Ishikawa (cell line): Measurements from ENCODE around the gene SNX13.

ENCODE experiments used
- CEBPB ChIP-seq: IDR thresholded peaks from 2 replicates; pipeline ENCODE4 v1.6.1; 2012
- CREB1 ChIP-seq: IDR thresholded peaks from 2 replicates; pipeline ENCODE4 v1.6.1; 2012; ENCODE audit warnings: low read depth
- EP300 ChIP-seq: IDR thresholded peaks from 2 replicates; pipeline ENCODE4 v1.6.1; 2012; ENCODE audit warnings: borderline replicate concordance
- FOXM1 ChIP-seq: IDR thresholded peaks from 2 replicates; pipeline ENCODE4 v1.6.1; 2012; ENCODE audit warnings: low read depth, borderline replicate concordance
- MAX ChIP-seq: IDR thresholded peaks from 2 replicates; pipeline ENCODE4 v1.6.1; 2012
- NFIC ChIP-seq: IDR thresholded peaks from 2 replicates; pipeline ENCODE4 v1.6.1; 2012
- RAD21 ChIP-seq: IDR thresholded peaks from 2 replicates; pipeline ENCODE4 v1.6.1; 2012; ENCODE audit warnings: low read depth
- REST ChIP-seq: IDR thresholded peaks from 2 replicates; pipeline ENCODE4 v1.6.1; 2012; ENCODE audit warnings: low read depth, mild to moderate bottlenecking
- TAF1 ChIP-seq: IDR thresholded peaks from 2 replicates; pipeline ENCODE4 v1.6.1; 2012; ENCODE audit warnings: low read depth, mild to moderate bottlenecking
- TCF12 ChIP-seq: IDR thresholded peaks from 2 replicates; pipeline ENCODE4 v1.6.1; 2012; ENCODE audit warnings: low read depth
- USF1 ChIP-seq: IDR thresholded peaks from 2 replicates; pipeline ENCODE4 v1.6.1; 2012
- YY1 ChIP-seq: IDR thresholded peaks from 2 replicates; pipeline ENCODE4 v1.6.1; 2012; ENCODE audit warnings: low read depth
- ZBTB7A ChIP-seq: IDR thresholded peaks from 2 replicates; pipeline ENCODE4 v1.6.1; 2012; ENCODE audit warnings: low read depth

GRCh38 chr7:17772581-17773288 lies 167.6 kb downstream of the SNX13 start:
- no peak for TF ChIP-seq EP300
- TF ChIP-seq REST, result no peak
- TF ChIP-seq USF1, result no peak
- TF ChIP-seq RAD21, result no peak
- no peak for TF ChIP-seq CEBPB
- no peak for TF ChIP-seq MAX
- TF ChIP-seq TAF1, result no peak
- TF ChIP-seq CREB1, result no peak
- no peak for TF ChIP-seq NFIC
- no peak for TF ChIP-seq TCF12
- TF ChIP-seq YY1, result no peak
- no peak for TF ChIP-seq ZBTB7A
- TF ChIP-seq FOXM1, result no peak
